Smooth muscle cell of the brain vasculature (primary cell): ENCODE data around the gene ADCYAP1R1.
A peak's percentile ranks its signal among the peaks of the same experiment; 100 is the strongest.
"Not testable (repeated sequence)": the region's sequence is repeated elsewhere in the genome, so short reads cannot be mapped to it uniquely, and the experiment has no call there.

ENCODE experiments used
- DNase-seq: peaks from one replicate; pipeline ENCODE4 v3.0.0-alpha.2; 2012; ENCODE audit warnings: low read depth, low spot score

Gene ADCYAP1R1

DNA sequence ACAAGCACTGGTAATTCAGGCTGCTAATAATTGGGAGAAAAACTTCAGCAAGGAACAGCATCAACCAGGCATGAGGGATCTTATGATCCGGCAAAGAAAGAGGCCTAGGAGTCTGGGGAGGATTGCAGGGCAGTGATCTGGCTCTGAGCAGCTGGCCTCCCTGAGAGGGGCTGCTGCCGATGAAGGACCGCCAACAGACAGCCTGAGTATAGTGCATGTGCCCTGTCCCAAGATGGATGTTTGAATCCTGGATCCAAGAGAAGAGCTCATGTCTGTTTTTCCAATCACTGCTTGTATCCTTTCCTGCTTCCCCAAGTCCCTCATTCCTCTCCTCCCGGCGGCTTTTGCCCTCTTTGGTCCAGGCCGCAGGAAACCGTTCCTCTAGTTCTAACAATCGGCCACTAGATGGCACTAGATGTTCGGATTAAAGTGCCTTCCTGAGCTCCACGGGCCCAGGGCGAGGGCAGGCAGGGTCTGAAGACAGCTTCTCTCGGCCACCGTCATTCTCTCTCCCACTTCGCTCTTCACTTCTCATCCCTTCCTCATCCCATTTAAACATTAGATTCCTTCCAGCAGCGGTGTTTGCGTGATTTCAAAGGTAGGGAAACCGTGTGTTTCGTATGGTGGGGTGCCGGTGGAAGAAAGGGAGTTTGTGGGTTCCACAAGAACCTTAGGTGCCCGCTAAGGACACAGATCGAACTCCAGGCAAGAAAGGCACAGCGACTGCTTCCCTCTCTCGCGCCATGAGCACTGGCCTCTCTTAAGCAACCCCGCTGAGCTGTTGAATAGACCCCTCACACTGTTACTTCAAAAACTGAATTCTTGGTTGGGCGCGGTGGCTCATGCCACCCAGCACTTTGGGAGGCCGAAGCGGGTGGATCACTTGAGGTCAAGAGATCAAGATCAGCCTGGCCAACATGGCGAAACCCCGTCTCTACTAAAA lies 82.4 kb downstream of the ADCYAP1R1 start:
- DNase-seq = peak; percentile 21

DNA sequence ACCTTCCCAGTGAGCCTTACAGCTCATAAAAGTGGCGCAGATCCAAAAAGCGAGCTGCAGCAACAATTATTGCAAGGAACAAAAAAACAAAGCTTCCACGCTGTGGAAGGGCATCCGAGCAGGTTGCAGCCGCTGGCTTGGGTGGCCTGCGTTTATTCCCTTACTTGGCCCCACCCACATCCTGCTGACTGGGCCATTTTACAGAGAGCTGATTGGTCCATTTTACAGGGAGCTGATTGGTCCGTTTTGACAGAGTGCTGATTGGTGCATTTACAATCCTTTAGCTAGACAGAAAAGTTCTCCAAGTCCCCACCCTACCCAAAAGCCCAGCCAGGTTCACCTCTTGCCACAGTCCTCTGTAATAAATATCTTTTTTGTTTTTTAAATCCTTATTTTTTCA lies 85.1 kb downstream of the ADCYAP1R1 start:
- DNase-seq = no peak

DNA sequence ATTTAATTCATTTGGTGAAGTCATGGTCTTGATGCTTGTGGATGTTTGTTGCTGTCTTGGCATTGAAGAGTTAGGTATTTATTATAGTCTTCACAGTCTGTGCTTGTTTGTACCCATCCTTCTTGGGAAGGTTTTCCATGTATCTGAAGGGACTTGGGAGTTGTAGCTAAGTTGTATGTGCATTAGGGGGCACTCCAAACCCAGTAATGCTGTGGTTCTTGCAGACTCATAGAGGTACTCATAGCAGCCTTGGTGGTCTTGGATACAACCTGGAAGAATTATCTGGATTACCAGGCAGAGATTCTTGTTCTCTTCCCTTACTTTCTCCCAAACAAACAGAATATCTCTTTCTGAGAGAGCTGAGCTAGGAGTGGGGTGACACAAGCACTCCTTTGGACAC lies 93.2 kb downstream of the ADCYAP1R1 start:
- no peak for DNase-seq

DNA sequence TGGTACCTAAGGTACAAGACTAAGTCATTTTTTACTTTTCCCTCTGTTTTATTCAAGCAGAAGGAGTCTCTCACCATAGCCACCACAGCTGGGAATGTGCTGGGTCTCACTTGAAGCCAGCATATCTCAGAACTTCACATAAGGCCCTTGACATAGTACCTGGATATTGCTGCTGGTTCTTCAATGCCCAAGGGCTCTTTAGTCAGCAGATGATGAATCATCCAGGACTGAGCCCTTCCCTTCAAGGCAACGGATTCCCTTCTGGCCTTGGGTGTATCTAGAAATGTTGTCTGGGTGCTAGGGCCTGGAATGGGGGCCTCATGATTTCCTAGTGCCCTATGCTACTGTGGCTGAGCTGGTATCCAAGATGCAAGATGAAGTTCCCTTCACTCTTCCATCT lies 93.9 kb downstream of the ADCYAP1R1 start:
- DNase-seq = no peak

DNA sequence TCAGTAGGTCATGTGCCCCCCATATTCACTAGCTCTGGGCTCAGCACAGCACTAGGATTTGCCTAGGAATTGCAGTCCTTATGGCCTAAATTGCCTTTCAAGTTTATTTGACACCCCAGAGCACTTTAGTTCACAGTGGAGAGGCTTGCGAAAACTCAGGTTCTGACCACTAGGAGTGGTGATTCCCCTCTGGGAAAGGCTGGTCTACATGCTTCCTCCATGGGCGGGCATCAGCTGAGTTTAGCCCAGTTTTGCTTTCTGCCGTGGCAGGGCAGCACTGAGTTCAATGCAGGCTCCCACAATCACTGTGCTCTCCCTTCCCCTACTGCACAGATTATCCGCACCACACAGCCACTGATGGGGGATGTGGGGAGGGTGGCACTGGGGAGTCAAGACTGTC lies 94.4 kb downstream of the ADCYAP1R1 start:
- DNase-seq = no peak

DNA sequence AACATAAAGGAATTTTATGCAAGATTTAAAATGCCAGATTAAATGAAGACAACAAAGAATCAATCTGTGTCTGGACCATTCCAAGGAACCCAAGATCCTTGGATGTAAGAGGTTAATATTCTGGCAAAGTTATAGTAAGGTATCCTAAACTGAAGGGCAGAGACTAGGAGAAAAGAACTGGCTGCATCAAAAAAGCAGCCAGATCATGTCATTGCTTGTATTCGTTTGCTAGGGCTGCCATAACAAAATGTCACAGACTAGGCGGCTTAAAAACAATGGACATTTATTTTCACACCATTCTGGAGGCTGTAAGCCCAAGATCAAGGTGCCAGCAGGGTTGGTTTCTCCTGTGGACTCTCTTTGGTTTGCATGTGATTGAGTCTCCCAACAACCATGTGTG lies 99.7 kb downstream of the ADCYAP1R1 start:
- no peak for DNase-seq

DNA sequence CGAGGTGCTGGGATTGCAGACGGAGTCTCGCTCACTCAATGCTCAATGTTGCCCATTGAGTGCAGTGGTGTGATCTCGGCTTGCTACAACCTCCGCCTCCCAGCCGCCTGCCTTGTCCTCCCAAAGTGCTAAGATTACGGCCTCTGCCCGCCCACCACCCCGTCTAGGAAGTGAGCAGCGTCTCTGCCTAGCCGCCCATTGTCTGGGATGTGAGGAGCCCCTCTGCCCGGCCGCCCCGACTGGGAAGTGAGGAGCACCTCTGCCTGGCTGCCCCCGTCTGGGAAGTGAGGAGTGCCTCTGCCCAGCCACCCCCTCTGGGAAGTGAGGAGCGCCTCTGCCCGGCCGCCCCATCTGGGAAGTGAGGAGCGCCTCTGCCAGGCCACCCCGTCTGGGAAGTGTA lies 101.2 kb downstream of the ADCYAP1R1 start:
- DNase-seq = not testable (repeated sequence)

DNA sequence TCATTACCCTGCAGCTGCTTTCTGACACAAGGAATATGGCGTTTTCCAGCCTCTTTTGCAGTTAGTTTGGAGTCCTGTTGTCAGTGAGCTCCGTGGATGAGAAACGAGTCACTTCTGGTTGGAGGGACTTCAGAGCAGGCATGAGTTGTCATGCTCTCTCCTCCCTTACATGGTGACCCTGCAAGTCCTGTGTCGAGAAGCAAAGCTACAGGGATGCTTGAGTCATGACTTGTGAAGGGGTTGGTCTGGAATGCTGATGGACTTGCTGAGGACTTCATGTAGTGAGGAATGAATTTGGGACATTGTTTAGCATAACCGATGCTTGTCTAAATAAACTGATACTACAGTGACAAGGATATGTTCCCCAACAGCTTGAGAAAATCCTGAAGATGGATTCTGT lies 108.8 kb downstream of the ADCYAP1R1 start:
- no peak for DNase-seq
